SH-SY5Y (cell line): ENCODE results near the gene TECPR2.

Experiments
- GATA2 ChIP-seq: IDR thresholded peaks from 2 replicates; pipeline ENCODE4 v1.6.1; 2011; ENCODE audit warnings: mild to moderate bottlenecking, low read depth, low read length
- GATA3 ChIP-seq: IDR thresholded peaks from 2 replicates; pipeline ENCODE4 v1.6.1; 2011; ENCODE audit warnings: low read depth, mild to moderate bottlenecking, low read length, moderate library complexity

Gene TECPR2

GRCh38 chr14:102390064-102390855 lies 27.5 kb downstream of the TECPR2 start:
- TF ChIP-seq GATA2, result no peak
- no peak for TF ChIP-seq GATA3

GRCh38 chr14:102392506-102392905 lies 29.8 kb downstream of the TECPR2 start:
- TF ChIP-seq GATA2 (no peak), GATA3 (no peak)

DNA sequence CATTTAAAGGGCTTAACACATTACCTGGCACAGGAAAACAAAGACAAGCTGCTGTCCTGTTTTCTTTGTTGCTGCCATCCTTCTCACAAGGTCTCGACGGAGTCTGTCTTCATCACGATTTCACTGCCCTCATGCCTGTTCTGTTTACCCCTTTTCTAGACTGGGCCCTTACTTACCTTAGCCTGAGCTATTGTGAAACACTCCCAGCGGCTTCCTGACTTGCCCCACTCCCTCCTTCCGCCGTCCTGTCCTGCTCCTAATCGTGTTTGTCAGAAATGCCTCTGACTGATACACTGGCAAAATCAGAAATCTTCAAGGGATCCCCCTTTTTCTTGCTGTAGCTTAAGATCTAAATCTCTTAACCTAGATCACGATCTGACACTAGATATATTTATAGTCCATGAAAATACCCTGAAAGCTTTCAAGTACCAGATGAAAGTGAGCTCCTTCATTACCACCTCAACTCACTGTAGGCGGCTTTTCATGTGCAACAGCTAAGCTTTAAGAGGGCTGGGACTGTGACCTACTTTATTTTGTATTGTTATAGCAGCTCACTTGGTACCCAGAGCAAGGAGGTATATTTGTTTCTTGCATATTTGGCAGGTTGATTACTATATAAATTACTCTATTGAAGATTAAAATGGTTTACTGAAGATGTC lies 32.1 kb downstream of the TECPR2 start:
- no peak for TF ChIP-seq GATA2
- TF ChIP-seq GATA3, result no peak

DNA sequence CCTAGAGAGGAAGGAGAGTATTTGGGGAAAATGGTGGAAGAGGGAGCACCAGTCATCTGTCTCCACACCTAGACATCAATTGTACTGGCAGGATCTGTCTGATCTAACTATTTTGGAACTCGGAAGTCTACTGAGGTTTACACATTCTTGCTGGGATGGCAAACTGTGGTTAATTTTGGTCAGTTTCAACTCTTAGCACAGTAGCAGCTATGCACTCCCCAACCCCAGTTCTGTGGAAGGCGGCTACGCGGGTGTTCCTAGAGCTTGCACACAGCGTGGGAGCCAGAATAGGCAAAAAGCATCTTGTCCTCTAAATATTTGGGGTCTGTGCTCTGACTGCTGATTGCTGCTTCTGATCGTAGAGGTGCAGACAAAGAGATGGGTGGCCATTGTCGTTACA lies 33.8 kb downstream of the TECPR2 start:
- TF ChIP-seq GATA3 (no peak), GATA2 (no peak)

GRCh38 chr14:102403028-102403427 lies 40.3 kb downstream of the TECPR2 start:
- TF ChIP-seq GATA2 (no peak), GATA3 (no peak)

DNA sequence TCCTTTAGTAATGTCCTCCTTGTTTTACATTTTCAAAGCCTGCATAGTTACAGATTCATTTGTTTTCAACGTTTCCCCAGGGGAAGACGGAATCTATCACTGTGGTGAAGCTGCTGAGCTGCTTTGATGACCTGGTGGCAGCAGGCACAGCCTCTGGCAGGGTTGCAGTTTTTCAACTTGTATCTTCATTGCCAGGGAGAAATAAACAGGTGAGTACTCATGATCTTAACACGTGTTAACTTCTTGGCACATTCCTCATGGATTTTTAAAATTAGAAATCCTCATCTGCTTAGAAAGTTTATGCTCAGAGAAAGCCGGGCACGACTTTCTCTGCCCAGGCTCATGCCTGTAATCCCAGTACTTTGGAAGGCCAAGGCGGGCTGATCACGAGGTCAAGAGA lies 44.5 kb downstream of the TECPR2 start:
- TF ChIP-seq GATA3 (no peak), GATA2 (no peak)

- TF ChIP-seq GATA2, result no peak
- no peak for TF ChIP-seq GATA3
Measured at GRCh38 chr14:102408724-102409123, 46.0 kb downstream of the TECPR2 start.

- TF ChIP-seq GATA2, result no peak
- TF ChIP-seq GATA3, result no peak
Measured at GRCh38 chr14:102415671-102416070, 52.9 kb downstream of the TECPR2 start.

DNA sequence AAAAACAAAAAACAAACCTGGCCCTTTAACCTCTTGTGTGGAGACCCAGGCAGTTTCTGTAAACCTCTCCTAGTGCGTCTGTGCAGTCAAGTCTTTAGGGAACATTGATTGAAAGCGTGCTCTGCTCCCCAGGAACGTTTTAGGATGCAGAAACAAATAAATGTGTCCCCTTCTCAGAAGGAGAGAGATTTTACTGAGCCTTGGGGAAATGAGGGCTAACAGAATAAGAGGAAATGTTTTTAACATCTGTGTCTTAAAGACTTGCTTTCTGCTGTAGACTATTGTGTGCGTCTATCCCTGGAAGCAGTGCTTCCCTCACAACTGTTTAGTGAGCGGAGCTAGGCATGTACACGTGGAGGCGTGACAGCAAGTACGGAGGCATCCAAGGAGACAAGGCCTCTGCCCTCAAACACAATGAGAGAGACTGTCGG lies 54.3 kb downstream of the TECPR2 start:
- no peak for TF ChIP-seq GATA2
- TF ChIP-seq GATA3, result no peak

- TF ChIP-seq GATA3 (no peak), GATA2 (no peak)
Measured at GRCh38 chr14:102417646-102418045, 54.9 kb downstream of the TECPR2 start.

DNA sequence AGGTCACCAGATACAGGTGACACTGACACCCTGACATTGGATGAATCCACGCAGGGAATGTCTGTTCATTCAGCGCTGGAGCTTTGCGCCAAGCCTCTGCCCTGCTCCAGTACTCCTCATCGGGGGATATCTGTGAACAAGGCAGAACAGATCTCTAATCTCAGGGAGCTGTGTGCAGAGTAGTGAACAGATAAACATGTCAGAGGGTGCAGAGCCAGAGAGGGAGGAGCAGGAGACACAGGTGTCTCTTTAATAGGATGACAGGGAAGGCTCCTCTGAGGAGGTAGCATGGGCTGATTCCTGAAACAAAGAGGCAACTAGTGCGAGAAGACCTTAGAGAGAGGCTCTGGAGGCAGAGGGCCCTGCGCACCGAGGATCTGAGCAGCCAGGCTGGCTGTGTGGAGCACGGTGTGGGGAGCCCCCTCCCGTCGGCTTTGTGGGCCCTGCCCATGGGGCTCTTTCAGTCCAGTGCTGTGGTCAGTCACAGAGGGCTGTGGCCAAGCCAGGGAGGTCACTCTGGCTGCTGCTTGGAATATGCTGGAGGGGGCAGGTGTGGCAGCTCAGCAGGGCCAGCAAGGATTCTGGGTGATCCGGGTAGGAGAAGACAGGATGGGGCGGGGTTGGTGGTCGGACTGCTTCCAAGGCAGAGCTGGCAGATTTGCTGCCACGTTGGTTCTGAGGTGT lies 55.6 kb downstream of the TECPR2 start:
- TF ChIP-seq GATA2, result no peak
- TF ChIP-seq GATA3, result no peak

DNA sequence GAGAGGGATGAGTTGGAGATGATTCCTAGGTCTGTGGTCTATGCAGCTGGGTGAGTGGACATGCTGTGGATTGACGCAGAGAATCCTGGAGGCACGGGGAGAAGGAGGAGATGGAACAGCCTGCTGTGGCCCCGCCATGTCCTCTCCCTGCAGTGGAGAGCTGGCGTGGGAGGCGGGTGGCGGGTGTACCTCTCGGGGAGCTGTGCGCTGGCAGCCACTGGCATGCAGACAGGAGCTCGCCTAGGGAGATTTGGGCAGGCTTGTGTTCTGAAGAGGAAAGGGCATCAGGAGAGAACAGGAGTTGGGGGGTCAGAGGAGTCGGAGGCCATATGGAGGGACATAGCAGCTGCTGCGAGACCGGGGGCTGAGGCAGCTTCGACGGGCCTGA lies 56.1 kb downstream of the TECPR2 start:
- TF ChIP-seq GATA3 (no peak), GATA2 (no peak)

- TF ChIP-seq GATA2 (no peak), GATA3 (no peak)
Measured at GRCh38 chr14:102419276-102419675, 56.5 kb downstream of the TECPR2 start.

- TF ChIP-seq GATA2 (no peak), GATA3 (no peak)
Measured at GRCh38 chr14:102419716-102420115, 57.0 kb downstream of the TECPR2 start.
